HG02884 (cell line): ENCODE data around the gene MED31.
"Not testable (repeated sequence)": the region's sequence is repeated elsewhere in the genome, so short reads cannot be mapped to it uniquely, and the experiment has no call there.

ENCODE experiments used
- ATAC-seq: cut with Tn5 transposase; IDR thresholded peaks from one replicate; pipeline ENCODE4 v1.9.1; 2021; ENCODE audit warnings: mild to moderate bottlenecking, moderate library complexity; ENCODE audit not compliant: unreplicated experiment

The MED31 gene

DNA sequence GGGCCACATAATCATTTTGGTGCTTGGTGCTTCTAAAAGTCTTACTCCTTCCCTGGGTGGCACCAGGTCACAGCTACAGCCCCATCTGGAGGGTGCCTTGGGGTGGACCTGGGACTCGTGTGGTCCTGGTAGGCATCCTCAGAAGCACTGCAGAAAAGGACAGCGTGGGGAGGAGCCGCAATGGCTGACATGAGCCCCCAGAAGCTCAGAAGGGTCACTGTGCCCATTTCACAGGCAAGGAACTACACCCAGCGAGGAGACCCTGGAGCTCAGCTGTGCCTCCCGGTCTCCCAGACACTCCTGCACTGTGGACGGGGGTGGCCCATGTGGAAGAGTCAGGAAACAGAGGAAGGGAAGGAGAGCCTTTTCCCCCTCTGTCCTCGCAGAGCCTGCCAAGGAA, 26.5 kb upstream of the MED31 start:
- no peak for ATAC-seq

DNA sequence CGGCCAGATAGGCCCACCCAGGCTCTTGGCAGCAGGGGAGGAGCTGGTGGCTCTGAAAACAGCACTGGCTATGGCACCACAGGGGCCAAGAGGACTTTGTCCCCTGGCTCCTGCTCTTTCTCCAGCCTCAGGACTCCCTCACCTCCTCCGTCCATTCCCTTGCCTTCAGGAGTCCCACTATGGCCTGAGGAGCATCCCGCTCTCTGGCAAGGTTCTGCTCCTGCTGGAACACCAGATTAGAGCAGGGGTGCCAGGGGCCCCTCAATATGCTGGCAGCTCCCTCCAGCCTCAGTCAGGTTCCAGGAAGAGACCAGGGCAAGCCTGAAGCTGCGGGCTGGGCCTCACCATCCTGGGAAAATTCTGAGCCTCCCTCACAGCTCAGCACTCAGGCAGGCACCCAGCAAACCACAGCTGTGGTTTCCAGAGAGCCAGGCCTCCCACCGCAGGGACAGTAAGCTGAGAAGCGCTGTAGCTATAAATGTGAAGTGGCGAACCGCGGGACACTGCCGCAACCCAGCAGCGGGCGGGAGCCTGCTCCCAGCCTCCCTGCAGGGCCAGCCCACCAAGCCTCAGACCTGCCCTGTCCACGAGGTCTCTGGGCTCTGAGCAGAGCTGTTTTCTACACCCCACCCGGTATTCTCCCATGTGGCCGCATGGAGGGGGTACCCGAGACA, 25.9 kb upstream of the MED31 start:
- no peak for ATAC-seq

DNA sequence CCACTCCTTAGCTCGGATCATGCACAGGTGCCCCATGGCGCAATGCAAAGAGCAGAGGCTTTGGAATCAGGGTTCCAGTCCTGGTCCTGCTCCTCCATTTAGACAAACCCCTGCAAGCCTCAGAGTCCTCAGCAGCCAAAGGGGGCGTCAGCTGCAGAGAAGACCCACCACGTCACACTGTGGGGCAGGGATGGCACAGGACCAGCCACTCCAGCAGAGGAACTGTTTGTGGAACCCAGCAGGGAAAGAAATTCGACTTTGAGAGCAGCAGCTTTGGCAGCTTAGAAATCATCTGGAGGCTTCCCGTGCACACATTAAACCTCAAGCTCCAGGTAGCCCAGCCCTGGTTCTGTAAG, 25.4 kb upstream of the MED31 start:
- ATAC-seq = no peak

DNA sequence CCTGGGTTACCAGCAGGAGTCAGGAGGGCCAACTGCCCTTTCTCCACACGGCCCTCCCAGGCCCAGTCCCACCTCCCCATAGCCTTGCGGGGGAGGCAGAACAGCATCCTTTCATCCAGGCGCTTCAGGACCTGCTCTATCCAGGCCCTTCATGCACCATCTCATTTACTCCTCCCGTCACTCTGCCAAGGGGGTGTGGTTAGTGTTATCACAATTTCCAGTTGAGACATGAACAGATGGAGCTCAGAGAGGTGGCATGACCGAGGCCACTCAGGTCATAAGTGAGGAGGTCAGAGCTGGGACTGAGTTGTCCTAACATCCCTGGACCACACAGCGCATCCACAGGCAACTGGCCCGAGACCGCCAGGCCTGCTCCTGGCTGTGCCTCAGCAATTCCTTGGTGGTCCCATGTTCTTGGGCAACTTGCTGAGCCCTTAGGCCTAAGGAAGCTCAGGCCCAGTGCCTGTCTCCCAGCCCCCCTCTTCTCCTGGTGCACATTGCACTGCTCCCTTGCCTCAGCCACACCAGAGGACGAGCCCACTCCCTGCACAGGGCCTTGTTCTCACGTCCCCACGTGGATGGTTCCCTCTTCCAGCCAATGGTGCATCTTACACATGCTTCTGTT, 23.9 kb upstream of the MED31 start:
- no peak for ATAC-seq

DNA sequence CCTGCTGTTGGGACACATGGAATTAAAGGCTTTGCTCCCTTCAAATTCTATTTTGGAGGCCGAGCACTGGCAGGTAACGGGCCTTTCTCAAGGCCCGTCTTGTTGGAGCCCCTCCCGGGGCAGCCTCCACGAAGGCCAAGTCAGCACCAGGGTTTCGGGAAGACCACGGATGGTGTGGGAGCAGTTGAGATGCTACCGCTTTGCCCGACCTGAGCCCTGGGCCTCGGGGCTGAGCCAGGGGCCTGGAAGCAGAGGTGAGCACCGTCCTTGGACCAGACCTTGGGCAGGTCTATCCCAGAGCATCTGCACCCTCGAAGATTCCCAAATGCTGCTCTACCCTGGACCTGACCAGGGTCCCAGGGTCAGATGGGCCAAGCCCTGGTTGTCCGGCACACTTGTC, 23.2 kb upstream of the MED31 start:
- no peak for ATAC-seq

DNA sequence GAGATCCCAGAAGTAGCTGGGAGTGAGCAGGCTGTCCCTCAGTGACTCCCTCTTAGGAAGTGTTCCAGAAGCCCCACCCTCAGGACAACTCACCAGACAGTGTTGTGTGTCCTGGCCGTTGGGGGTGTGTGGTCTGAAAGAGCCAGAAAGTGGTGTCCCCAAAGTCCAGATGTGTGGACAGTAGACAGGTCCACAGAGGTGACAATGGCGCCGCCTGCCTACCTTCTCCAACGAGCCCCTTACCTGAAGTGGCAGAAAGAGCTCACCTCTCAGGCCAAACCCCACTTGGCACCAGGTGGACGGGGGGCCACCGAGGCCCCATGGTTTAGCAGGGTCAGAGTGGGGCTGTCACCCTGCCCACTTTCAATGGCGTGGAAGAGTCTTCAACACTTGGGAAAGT, 20.0 kb upstream of the MED31 start:
- no peak for ATAC-seq

DNA sequence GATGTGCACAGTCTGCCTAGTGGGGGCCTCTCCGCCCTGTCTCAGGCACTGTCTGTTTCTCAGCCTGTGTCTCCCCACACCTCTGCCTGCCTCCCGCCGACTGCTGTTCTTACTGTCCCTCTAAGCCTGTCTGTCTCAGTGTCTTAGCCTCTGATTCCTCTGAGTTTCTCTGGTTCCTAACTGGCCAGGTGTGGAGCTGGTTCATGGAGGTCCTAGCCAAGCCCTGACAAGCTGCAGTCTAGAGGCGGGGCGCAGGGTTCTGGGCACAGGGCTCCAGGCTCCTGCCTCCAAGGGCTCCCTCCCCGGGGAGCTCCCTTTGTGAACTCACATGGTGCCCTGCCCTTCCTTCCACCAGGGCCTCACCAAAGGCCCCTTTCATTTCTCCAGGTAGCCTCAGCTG, 19.6 kb upstream of the MED31 start:
- ATAC-seq = no peak

DNA sequence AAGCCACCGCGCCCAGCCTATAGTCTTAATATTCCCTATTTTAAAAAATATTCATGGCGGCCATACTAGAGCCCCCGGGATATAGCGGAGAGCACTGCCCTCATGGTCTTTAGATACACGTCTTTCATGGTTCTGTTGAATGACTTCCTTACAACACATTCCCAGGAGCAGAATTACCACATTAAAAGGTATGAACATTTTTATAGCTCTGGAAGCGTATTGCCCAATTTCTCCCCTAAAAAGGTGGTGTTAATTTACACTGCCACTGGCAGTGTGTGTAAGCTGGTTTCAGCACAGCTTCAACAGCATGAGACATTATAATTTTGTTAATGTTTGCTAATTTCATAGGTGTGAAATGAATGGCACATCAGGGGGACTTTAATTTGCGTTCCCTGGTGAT, 19.2 kb upstream of the MED31 start:
- no peak for ATAC-seq

DNA sequence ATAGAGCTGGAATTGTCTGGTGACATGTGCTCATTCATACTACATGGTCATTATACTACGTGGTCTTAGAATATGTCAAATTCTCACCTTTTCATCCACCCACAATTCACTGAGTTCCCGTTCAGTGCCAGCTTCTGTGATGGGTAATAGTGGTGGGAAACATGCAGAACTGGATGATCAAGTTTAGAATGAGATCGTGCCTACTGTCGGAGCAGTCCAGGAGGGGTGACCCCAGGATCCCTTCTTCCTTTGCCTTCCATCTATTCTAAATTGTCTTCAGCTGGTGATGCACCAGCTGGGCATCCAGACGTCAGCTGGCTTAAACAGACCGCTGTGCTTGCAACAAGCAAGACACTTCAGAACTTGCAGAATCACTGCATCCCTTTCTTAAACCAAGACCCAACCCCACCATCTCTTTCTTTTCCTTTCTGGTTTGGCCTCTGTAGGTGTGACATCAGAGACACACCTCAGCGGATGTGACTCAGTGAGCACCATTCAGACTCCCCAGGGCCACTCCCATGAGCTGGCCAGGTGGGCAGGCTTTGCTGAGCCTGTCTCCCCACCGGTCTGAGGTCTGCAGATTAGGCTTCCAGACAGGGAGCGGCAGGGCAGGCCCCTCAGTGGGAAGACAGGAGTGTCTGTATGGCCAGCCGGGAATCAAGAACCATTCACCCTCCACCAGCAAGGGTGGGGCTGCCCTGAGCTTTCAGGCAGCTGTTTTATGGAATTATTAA, 18.2 kb upstream of the MED31 start:
- ATAC-seq = no peak

DNA sequence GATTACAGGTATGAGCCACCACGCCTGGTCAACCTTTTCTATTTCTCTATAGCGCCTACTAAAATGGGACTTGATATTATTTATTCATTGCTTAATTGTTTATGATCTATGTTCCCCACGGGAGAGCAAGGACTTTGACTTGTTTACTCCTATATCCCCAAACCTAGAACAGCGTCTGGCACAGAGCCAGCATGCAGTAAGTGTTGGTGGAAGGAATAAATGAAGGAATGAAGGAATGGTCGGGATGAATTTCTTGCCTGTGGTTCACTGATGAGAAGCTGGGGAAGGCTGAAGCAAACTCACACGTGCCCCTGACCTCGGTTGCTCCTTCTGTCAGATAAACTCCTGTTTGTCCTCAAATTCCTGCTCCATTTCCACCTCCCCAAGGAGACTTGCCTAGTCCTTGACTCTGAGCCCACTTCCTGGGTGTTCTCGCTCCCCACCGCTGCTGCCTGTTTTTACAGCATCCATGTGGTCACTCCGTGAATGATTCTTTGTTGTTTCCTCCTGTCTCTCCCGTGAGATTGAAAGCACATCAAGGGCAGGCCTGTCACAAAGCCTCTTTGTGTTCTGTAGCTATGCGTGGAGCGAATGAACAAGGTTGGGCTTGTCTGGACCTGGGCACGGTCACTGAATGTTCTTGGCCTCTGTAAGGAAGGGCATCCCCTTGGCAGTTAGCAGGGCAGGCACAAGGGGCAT, 17.5 kb upstream of the MED31 start:
- no peak for ATAC-seq

DNA sequence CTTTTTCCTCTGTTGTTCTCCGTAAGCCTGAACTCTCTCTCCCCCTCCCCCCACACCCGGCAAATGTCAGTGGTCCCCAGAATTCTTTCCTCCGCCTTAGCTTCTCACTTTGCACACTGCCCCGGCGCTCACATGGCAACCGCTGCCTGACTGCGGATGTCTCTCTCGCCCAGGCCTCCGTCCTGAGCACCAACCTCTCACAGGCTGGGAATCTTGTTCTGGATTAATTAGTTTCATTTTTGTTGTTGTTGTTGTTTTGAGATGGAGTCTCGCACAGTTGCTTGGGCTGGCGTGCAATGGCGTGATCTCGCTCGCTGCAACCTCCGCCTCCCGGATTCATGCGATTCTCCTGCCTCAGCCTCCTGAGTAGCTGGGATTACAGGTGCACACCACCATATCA, 16.8 kb upstream of the MED31 start:
- ATAC-seq = no peak

DNA sequence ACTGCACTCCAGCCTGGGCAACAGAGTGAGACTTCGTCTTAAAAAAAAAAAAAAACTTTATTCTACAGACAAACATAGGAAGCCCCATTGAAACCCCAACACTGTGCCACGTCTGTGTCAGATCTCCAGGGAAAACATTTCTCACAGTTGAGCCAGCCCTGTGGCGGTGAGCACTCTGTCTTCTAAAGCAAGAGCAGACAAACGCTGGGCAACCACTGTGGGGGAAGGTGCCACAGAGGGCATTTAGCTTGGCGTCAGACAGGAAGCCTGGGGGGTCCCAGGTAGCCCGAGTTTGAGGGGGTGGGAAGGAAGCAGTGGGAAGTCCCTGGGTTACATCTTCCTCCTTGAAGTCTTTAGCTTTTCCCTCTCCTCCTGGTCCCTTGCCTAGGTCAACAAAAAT, 16.1 kb upstream of the MED31 start:
- no peak for ATAC-seq

DNA sequence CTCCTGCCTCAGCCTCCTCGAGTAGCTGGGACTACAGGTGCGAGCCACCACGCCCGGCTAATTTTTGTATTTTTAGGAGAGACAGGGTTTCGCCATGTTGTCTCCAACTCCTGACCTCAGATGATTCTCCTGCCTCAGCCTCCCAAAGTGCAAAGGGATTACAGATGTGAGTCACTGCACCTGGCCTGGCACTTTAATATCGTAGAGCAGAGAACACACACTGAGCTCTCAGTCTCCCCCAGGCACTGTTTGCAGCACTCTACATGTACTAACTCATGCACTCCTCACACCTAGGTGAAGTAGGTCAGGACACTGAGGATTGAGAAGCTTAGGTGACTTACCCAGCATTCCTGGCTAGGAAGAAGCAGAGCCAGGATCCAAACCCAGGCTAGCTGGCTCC, 15.2 kb upstream of the MED31 start:
- no peak for ATAC-seq

DNA sequence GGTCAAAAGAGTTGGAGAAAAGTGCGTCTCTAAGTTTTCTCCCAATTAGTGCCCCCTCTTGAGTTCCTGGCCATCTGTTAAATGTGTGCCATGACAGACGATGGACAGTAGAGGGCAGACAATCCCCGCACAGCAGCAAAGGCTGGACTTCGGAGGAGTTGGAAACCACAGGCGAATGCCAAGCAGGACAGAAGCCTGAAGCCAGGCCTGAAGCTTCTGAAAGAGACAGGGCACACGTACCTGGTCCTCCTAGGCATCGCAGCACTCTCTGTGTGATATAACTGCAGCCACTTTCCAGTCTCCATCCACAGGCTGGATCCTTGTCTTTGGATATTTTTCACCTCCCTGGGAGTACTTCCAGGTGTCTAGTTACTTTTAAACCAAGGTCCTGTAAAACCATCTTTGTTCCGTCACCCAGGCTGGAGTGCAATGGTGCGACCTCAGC, 14.7 kb upstream of the MED31 start:
- ATAC-seq = no peak

DNA sequence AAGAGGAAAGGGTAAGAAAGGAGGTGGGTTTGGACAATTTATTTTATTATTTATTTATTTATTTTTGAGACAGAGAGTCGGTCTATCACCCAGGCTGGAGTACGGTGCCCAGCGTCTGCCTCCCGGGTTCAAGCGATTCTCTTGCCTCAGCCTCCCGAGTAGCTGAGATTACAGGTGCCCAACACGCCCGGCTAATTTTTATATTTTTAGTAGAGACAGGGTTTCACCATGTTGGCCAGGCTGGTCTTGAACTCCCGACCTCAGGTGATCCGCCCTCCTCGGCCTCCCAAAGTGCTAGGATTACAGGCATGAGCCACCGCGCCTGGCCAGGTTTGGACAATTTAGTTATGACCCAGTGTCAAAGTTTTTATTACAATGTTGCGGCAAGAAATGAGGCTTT, 11.8 kb upstream of the MED31 start:
- ATAC-seq = not testable (repeated sequence)

DNA sequence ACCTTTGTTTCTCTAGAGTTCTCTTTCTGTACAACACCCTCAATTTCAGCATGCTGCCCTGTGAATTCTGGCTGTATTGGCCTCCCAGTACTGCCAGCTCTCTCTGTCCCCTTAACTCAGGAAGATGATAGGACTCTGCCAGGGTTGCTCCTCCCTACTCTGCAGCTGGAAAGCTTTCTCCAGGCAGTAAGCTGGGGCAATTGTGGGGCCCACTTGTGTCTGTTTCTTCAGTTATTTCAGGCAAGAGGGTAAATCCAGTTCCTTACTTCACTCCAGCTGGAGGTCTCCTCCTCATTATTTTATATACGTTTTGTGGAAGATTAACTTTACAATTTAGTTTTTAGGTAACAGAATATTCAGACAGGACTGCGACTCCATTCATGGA, 10.1 kb upstream of the MED31 start:
- ATAC-seq = no peak

DNA sequence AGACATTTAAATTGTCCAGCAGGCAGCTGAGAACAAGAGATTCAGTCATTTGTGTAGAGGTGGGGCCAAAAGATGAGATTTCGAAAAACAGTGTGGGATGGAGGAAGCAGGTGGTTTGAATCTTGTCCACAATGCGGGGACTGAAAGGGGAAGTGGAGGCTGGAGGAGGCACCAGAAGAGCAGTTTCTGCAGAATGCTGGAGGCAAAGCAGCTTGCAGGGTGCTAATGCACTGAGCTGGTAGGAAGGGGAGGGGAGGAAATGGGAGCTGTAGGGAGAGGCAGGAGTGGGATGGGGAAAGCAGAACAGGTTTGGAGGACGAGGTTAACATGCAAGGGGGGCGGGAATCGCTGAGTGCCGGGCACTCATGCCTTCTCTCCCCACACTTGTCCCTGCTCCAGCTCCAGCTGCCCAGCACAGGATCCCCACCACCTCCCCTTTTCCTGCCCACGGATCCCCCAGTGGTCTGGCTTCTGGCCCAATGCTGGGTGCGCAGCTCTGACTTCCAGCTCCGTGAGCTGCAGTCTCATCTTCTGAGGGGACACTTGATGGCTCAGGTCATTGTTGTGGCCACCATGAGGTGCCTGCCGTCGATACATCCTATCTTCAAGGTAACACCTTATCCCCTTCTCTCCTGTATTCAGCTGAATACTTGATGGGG, 9.5 kb upstream of the MED31 start:
- no peak for ATAC-seq

DNA sequence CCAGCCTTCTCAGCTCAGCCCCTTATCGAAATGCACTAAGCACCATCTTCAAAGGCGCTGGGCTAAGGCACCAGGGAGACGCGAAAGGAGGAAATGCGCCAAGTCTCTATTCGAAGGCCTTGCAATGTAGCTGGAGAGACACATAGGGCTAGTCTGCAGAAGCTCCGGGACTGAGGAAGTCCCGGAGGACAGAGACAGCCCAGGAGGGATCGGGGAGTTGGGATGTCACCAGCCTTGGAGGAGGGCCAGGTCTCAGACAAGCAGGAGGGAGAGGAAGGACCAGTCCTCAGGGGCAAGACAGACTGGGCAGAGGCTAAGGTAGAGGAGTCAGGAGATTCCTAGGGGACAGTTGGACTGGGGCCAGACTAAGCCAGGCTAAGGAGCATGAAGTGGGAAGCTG, 8.7 kb upstream of the MED31 start:
- no peak for ATAC-seq

DNA sequence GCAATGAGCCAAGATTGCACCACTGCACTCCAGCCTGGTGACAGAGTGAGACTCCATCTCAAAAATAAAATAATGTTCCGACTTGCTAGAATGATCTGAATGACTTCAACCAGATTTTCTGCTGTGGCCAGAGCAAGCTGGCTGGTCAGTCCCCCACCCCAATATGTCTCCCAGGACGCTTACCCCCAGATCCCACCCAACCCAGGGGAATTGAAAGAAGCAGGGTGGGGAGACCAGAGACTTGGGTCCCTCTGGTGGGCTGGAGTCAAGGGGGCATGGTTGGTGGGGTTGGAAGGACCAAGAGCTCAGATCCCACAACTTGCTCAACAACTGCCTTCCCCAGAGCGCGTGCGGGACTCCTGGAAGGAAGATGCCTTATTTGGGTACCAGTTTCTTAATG, 7.0 kb upstream of the MED31 start:
- not testable (repeated sequence) for ATAC-seq

DNA sequence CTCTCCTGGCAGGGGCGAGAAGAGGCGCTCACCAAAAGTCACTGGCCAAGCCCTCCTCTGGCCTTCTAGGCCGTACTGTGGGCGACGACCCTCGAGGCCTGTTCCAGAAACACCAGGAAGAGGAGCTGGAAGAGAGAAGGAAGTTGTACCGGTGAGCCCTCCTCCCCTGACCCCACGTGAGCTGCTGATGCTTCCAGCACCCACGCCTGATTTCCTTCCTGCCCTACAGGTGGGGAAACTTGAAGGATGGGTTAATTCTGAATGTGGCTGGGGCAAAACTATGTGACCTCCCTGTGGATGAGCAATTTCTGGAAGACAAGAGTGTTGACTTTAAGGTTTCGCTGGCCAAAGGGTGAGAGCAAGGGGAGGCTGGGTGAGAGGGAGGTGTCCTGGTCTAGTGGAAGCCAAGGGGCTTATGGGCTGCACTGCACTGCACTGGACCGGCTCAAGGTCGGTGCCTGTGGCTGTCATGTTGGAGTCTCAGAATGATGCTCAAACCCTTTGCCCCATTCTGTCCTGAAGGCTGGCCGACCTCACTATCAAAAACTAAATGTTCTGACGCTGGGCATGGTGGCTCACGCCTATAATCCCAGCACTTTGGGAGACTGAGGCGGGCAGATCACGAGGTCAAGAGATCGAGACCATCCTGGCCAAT, 6.4 kb upstream of the MED31 start:
- no peak for ATAC-seq
